ENCODE data around the gene ATF4.
A peak's percentile ranks its signal among the peaks of the same experiment; 100 is the strongest.

Gene ATF4

DNA sequence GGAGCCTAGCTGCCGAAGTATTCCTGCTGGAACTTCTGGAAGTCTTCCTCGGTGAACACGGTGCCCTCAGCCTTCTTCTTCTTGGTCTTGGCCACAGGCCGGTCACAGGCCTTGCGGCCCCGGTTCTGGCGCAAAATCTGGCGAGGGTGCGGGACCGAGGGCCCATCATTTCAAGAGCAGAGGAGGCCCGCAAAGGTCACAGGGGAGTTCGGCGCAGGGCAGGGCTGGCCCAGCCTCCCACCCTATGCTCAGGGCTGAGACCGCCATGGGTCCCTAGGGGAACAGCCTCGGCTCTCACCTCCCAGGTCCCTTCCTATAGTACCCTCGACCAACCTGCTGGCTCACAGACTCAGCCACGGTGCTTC lies 9.1 kb downstream of the ATF4 start:
- no peak for DNase-seq

DNA sequence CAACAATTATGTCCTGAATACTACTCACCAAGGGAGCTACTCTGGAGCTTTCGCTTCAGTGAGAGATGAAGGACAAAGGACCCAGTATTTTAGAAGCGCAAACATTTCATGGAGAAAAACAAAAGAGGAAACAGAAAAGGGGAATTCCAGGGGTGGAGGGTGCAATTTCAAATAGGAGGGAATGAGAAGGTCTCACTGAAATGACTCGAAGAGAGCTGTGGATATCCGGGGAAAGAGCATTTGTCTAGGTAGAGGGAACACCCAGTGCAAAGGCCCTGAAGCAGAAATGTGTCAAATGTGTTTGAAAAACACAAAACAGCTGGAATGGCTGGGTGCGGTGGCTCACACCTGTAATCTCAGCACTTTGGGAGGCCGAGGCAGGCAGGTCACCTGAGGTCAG lies 9.8 kb downstream of the ATF4 start:
- no peak for DNase-seq

DNA sequence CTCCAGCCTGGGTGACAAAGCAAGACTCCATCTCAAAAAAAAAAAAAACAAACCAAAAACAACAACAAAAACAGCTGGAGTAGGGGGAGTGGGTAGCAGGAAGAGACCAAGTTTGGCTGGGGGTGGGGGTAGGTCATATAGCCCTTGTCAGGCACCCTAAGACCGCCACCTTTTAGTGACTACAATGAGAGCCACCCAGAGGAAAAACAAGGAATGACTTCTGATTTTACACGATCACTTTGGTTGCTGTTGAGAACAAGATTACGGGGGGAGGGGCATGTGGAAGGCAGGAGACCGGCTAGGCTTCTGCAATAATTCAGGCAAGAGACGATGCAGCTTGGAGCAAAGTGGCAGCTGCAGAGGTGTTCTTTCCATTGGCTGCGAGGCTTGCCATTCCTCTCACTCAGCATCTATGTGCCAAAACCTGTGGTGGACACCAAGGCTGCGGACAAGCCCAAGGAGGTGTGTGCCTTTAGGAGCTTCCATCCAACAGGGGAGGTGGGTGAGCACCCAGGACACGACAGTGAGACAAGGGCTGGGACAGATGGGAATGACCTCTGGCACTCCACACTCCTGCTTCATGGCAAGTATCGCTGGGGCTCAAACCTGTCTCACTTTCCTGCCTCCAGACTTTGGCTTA lies 10.4 kb downstream of the ATF4 start:
- DNase-seq = no peak

DNA sequence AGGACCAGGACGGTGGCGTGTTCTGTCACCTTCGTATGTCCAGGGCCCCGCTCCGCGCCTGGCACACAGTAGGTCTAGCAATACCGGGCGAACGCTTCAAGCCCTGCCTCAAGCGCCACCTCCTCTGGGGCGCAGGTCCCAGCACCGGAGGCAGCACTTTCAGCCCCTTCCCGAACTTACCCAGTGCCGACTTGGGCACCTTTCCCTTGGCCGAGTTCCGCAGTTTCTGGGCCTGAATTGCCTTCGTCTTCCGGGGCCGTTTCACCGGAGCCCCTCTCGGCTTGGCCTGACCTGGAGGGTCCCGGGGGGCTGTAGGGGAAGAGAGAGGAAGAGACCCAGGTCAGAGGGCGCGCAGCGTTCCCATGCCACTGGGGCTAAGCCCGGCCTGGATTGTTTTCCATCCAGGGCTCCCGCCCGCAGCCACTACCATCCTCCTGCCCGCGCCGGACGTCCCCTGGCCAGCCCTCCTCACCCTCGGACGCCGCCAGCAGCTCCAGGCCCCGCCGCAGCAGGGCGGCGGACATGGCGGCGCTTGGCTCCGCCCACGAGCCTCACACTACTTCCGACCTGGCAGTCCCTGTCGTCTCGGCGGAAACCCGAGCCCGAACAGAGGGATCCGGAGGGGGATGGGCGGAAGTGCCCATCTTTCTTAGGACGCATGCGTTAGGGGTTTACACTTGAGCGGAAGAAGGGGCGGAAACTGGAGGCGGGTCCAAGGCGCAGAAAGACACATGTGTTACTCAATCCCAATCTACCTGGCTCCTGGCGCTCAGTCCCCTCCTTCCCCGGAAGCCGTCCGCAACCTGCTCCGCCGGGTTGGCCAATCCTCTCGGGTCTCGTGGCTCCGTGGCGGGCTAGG lies 12.1 kb downstream of the ATF4 start, which contains the start of gene RPS19BP1:
RPS19BP1 (minus strand) TSS at position 534 of the 859 bp plus-strand sequence; CDS start at position 524, 10 bp downstream.
- DNase-seq = peak; percentile 99

DNA sequence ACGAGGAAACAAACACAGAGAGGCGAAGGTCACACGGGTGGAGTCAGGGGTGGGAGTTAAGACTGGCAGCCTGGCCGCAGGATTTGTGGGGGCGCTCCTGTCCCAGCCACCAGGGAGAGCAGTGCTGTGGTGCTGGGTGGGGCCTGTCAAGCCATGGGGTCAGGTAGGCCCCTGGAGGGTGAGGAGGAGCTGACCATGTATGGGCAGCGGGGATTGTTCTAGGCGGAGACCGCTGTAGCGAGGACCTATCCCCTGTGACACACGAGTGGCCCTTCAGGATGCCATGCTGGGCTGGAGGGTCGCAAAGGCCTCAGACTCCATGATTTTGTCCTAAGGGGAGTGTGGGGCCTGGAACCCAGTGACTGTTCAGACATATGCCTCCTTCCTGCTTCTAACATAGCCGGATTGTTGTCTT lies 13.7 kb downstream of the ATF4 start:
- no peak for DNase-seq

GRCh38 chr22:39534591-39535356 lies 14.4 kb downstream of the ATF4 start:
- peak; percentile 73 for DNase-seq

DNA sequence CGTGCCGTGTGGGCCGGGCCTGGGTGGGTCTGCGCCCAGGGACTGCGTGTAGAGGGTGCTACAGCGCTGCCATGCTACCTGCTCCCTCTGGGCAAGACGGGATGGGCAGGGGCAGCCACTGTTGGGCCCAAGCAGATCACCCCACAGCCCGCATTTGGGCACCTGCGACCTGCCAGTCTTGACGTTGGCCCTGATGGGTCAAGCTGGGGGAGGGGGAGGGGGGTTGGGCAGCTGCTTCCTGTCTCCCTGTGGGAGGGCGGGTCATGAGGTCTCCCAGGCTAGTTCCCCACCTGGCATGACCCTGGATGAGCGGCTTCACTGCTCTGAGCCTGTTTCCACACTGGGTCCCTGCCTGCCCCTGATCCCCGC lies 15.0 kb downstream of the ATF4 start:
- DNase-seq = no peak

DNA sequence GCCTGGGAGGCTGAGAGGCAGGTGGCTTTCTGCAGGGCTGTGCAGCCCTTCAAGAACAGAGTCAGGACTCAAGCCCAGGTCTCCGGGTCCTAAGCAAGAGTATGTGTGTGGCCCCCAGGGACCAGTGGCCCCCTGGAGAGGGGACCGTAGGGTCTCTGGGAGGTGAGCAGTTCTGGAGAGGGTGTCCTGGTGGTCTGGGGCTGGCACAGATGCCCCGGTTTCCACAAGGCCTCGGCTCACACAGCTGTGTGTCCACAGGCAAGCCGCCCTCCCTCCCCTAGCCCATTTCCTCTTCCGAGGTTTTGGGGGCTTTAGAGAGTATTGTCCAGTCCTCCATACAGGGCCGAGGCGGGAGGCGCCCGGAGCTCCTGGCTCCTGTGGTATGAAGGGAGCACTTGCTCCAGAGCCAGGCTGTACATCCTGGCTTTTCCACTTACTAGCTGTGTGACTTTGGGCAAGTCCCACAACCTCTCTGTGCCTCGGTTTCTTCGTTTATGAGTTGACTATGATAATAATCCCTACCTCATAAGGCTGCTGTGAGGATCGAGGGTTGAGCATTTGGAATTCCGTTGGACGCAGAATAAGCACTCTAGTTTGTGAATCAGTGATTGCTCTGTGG lies 15.6 kb downstream of the ATF4 start:
- DNase-seq = no peak

- DNase-seq = no peak
Observed at GRCh38 chr22:39536711-39537110, 16.3 kb downstream of the ATF4 start.

DNA sequence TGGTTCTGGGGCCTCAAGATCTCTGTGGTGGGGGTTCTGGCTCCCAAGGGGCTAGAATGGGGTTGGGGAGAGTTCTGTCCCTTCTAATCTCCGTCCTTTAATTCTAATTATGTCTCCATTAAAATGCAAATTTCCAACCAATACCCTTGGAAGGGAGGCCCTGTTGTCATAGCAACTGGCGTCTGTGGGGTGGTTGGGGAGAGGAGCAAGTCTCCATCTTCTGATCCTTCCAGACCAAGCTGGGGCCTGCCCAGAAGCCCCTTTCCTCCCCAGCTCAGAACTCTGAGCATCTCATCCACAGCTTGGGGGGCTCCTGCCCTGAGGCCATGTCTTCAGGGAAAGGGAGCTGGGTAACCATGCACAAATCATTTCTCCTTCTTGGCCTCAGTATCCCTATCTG lies 17.6 kb downstream of the ATF4 start:
- DNase-seq = no peak

DNA sequence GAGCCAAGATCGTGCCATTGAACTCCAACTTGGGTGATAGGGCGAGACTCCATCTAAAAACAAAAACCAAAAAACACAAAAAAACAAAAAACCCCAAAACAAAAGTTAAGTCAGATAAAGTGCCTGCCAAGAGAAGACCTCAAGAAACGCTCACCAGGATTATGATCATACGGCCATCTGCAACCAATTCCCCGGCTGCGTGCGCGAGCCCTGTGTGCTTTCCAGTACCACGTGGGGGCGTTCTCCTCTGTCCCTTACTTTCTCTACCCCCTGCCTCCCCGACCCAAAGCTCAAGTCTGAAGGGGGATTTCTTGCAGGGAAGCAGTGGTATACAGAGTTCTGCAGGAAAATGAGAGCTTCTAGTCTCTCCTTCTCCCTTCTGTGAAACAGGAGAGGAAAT lies 22.7 kb downstream of the ATF4 start:
- no peak for DNase-seq

- peak; percentile 61 for DNase-seq
Observed at GRCh38 chr22:39545386-39546365, 25.3 kb downstream of the ATF4 start.

- no peak for DNase-seq
Observed at GRCh38 chr22:39546889-39547586, 26.7 kb downstream of the ATF4 start.

DNA sequence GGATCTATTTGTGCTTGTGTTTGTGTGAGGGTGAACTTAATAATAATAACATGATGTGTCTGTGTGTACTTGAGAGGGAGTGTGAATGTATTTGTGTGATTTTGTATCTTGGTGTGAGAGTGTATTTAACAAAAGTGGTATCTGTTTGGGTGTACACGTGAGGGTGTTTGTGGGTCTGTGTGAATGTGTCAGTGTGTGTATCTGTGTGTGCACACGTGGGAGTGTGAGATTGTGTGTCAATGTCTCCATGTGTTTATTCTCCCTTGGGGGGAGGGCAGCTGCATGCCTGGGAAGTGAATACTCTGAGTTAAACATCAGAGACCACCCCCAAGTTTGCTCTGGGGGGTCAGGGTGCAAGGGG lies 27.2 kb downstream of the ATF4 start:
- no peak for DNase-seq

DNA sequence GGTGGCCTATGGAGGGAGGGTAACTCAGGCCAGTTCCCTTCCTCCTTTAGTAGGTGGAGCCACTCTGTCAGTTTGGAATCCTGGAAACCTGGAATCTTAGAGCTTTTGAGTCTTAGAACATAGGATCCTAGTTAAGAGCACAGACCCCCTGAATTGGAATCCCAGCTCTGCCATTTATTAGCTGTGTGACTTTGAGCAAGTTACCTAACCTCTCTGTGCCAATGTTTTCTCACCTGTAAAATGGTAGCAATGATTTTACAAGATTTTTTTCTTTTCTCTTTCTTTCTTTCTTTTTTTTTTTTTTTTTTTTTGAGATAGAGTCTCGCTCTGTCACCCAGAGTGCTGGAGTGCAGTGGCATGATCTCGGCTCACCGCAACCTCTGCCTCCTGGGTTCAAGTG lies 33.1 kb downstream of the ATF4 start:
- no peak for DNase-seq

DNA sequence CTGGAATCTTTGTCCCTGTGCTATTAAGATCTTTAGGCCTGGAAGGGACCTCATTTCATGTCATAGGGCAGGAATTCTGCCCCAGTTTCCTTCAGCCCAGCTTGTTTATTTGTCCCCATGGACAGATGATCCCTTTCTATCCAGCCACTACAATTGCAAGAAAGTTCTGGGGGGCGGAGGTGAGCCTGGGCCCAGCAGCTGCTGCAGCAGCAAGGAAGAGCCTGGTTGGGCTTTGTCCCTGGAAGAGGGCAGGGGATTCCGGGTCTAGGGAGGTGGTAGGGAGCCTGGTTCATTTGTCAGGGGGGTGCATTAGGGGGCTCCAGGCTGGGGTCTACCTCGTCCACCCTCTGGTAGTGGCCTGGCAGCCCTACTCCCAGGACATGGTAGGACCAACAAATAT lies 33.8 kb downstream of the ATF4 start:
- DNase-seq = no peak

DNA sequence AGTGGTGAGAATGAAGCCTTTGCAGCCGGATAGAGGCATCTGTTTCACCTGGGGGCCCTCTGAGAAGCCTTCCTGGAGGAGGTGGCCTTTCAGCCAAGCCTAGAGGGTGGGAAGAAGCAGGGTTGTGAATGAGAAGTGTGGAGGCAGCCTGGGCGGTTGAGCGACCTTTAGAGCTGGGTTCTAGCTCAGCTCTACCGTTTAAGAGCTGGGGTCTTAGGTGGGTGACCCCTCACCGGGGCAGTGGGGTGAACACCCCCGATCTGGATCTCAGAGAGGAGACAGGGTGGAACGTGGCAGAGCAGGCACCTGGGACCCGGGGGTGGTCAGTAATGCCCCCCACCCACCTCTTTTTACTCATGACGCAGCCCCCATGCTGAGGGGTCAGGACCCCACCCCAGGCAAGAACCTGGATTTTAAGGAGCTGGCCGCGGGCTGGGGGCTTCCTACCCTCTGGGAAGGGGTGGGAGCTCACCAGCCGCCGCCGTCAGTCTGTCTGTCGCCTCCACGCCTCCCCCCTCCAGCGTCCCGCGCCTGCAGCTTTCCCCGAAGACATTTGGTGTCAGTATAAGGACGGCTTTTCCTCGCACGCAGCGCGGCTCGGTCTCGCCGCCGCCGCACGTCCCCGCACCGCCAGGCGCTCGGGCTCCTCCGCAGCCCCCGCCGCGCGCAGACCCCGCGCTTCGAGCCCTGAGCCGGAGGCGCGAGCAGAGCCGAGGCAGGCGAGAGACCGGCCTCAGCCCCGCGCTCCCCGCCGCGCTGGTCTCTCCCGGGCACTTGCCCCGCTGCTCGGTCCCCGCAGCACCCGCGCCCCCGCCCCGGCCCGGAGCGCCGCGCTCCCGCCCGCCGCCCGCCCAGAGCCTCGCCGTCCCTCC lies 36.8 kb downstream of the ATF4 start:
- peak; percentile 42 for DNase-seq

DNA sequence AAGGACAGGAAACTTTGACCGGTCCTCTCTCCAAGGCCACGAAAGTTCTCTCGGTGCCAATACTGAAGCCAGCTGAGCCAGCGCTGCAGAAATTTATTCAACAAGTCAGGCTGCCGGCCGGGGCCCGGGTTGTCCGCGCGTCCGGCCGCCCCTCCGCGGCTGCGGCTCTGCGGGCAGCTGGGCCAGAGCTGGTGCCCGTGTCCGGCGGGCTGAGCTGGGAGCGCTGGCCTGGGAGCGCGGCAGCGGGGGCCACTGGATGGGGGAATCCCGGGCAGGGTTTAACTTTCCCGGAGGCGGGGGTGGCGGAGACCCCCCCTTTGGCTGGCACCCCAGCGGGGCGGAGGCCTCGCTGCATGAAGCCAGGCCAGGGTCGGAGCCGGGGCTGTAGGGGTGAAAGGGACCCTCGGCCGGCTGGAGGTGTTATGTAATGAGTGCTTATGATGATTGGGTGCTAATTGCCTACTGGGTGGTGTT lies 37.9 kb downstream of the ATF4 start:
- DNase-seq = no peak

- DNase-seq = no peak
Observed at GRCh38 chr22:39558950-39559349, 38.6 kb downstream of the ATF4 start.

GRCh38 chr22:39559456-39560105 lies 39.2 kb downstream of the ATF4 start:
- DNase-seq = no peak

Measured in activated T-cell treated with anti-CD3 and anti-CD28 coated beads for 4 hours (primary cell).